ENCODE results near the gene COL6A6. TPM values are rescaled to one million over a fixed set of nuclear protein-coding genes. Genes with fewer than 3 reads are reported as not detected.

The COL6A6 gene
- polyA plus RNA-seq, 1 experiment = not detected

DNA sequence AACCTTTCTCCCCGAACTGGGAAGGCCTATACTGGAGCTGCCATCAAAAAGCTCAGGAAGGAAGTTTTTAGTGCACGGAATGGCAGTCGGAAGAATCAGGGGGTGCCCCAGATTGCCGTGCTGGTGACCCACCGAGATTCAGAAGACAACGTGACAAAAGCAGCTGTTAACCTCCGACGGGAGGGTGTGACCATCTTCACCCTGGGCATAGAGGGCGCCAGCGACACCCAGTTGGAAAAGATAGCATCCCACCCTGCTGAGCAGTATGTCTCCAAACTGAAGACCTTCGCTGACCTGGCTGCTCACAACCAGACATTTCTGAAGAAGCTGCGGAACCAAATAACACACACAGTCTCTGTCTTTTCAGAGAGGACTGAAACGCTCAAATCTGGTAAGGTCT is 48.2 kb downstream of the COL6A6 start:
- POLR2A ChIA-PET = no interaction called here
- TF ChIP-seq, protein P1, sequence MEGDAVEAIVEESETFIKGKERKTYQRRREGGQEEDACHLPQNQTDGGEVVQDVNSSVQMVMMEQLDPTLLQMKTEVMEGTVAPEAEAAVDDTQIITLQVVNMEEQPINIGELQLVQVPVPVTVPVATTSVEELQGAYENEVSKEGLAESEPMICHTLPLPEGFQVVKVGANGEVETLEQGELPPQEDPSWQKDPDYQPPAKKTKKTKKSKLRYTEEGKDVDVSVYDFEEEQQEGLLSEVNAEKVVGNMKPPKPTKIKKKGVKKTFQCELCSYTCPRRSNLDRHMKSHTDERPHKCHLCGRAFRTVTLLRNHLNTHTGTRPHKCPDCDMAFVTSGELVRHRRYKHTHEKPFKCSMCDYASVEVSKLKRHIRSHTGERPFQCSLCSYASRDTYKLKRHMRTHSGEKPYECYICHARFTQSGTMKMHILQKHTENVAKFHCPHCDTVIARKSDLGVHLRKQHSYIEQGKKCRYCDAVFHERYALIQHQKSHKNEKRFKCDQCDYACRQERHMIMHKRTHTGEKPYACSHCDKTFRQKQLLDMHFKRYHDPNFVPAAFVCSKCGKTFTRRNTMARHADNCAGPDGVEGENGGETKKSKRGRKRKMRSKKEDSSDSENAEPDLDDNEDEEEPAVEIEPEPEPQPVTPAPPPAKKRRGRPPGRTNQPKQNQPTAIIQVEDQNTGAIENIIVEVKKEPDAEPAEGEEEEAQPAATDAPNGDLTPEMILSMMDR (IDR thresholded peaks at IDR 0.05; ENCODE audit: low read depth, low read length) = no peak
- CTCF ChIA-PET = no interaction called here
- no peak for DNase-seq (ENCODE audit: low read depth, low spot score)
- Histone ChIP-seq H3K9me3 (ENCODE audit: control insufficient read depth, insufficient read depth, low read length) (no peaks in the 10 kb centered on the region), H3K27ac (ENCODE audit: low read depth, low read length) (no peak overlapping the region), H3K27me3 (ENCODE audit: control insufficient read depth, insufficient read depth, low read length) (no peaks in the 10 kb centered on the region), H3K4me3 (ENCODE audit: low read depth, low read length) (no peak overlapping the region)

Other genes with a start within 250 kb of the COL6A6 start
- gene COL6A5, start 171.5 kb upstream of the COL6A6 start, polyA plus RNA-seq (2011; rRNA removed) = not detected in 2 replicates
- 23.5 and 25.6 TPM in 2 replicates for gene PIK3R4, start 229.7 kb downstream of the COL6A6 start, polyA plus RNA-seq (2011; rRNA removed)

Data from AG04450 (cell line).